Measurements from ENCODE around the gene SERPINA12. TPM values are rescaled to one million over a fixed set of nuclear protein-coding genes. Genes with fewer than 3 reads are reported as not detected.

SERPINA12 gene
- total and polyA plus RNA-seq, 5 donors, result not detected

GRCh38 chr14:94473666-94474410 is 35.4 kb downstream of the SERPINA12 start:
- no peak for ATAC-seq
- WGBS, result 81% methylated on average over 16 of the region's 16 CpGs
- no peak for DNase-seq
- Histone ChIP-seq H3K4me1 (ENCODE audit: control insufficient read depth, insufficient read depth, low read length) (no peaks in the 10 kb centered on the region), H3K4me3 (ENCODE audit: low read length) (no peak overlapping the region), H3K9me3 (ENCODE audit: control insufficient read depth, low read length) (no peaks in the 10 kb centered on the region), H3K27ac (ENCODE audit: low read length) (no peak overlapping the region), H3K27me3 (ENCODE audit: control insufficient read depth, insufficient read depth) (no peaks in the 10 kb centered on the region)
- intact Hi-C loops (cut with DNase I), result no loop called here

DNA sequence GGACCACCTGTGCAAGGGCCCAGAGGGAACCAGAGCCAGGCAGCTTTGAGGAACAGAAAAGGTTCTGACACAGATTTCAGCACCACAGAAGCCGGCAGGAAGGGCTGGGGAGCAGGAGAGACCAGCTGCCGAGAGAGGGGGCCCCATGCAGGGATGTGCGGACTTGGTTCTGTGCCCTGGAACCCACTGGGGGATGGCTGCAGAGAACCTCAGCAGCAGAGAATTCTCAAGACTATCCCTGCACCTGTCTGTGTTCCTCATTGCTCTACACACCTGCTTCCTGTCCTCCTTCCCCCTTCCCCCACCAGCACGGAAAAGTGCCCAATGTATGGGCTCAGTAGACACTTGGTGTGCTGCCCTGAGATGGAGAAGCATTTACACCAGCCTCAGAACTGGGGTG is 36.4 kb downstream of the SERPINA12 start:
- Histone ChIP-seq H3K4me1 (ENCODE audit: control insufficient read depth, insufficient read depth, low read length) (no peaks in the 10 kb centered on the region), H3K9me3 (ENCODE audit: control insufficient read depth, low read length) (no peaks in the 10 kb centered on the region), H3K27me3 (ENCODE audit: control insufficient read depth, insufficient read depth) (no peaks in the 10 kb centered on the region), H3K27ac (ENCODE audit: low read length) (no peak overlapping the region), H3K4me3 (ENCODE audit: low read length) (no peak overlapping the region)
- no peak for ATAC-seq
- intact Hi-C loops (cut with DNase I), result no loop called here
- WGBS, result 59% methylated on average over 4 of the region's 4 CpGs
- DNase-seq, result no peak

GRCh38 chr14:94471045-94471444 is 38.2 kb downstream of the SERPINA12 start:
- Histone ChIP-seq H3K27me3 (ENCODE audit: control insufficient read depth, insufficient read depth) (no peaks in the 10 kb centered on the region), H3K4me3 (ENCODE audit: low read length) (no peak overlapping the region)

GRCh38 chr14:94470311-94470710 is 39.0 kb downstream of the SERPINA12 start:
- intact Hi-C loops (cut with DNase I), result no loop called here
- no peaks in the 10 kb centered on the region for H3K9me3 ChIP-seq (ENCODE audit: control insufficient read depth, low read length)
- H3K4me1 ChIP-seq (ENCODE audit: control insufficient read depth, insufficient read depth, low read length), result no peaks in the 10 kb centered on the region
- ATAC-seq, result no peak
- H3K27ac ChIP-seq (ENCODE audit: low read length), result no peak overlapping the region
- H3K4me3 ChIP-seq (ENCODE audit: low read length), result no peak overlapping the region
- 52% methylated on average over 2 of the region's 2 CpGs for WGBS
- H3K27me3 ChIP-seq (ENCODE audit: control insufficient read depth, insufficient read depth), result no peaks in the 10 kb centered on the region
- DNase-seq, result no peak

More at GRCh38 chr14:94471045-94471444, 38.2 kb downstream of the SERPINA12 start:
- 93% methylated on average over 2 of the region's 2 CpGs for WGBS
- no peaks in the 10 kb centered on the region for H3K9me3 ChIP-seq (ENCODE audit: control insufficient read depth, low read length)
- DNase-seq (no peak), ATAC-seq (no peak)
- intact Hi-C loops (cut with DNase I), result no loop called here
- H3K27ac ChIP-seq (ENCODE audit: low read length), result no peak overlapping the region
- H3K4me1 ChIP-seq (ENCODE audit: control insufficient read depth, insufficient read depth, low read length), result no peaks in the 10 kb centered on the region

GRCh38 chr14:94469261-94469660 is 40.0 kb downstream of the SERPINA12 start:
- WGBS, result 78% methylated on average over 3 of the region's 3 CpGs
- DNase-seq (no peak), ATAC-seq (no peak)
- no peak overlapping the region for H3K27ac ChIP-seq (ENCODE audit: low read length)
- intact Hi-C loops (cut with DNase I), result no loop called here
- H3K27me3 ChIP-seq (ENCODE audit: control insufficient read depth, insufficient read depth), result no peaks in the 10 kb centered on the region
- H3K4me3 ChIP-seq (ENCODE audit: low read length), result no peak overlapping the region
- H3K4me1 ChIP-seq (ENCODE audit: control insufficient read depth, insufficient read depth, low read length), result no peaks in the 10 kb centered on the region
- H3K9me3 ChIP-seq (ENCODE audit: control insufficient read depth, low read length), result no peaks in the 10 kb centered on the region

- no peaks in the 10 kb centered on the region for H3K9me3 ChIP-seq (ENCODE audit: control insufficient read depth, low read length)
- H3K27ac ChIP-seq (ENCODE audit: low read length), result no peak overlapping the region
- no peak overlapping the region for H3K4me3 ChIP-seq (ENCODE audit: low read length)
- WGBS, result 81% methylated on average over 4 of the region's 4 CpGs
- intact Hi-C loops (cut with DNase I), result no loop called here
- no peaks in the 10 kb centered on the region for H3K4me1 ChIP-seq (ENCODE audit: control insufficient read depth, insufficient read depth, low read length)
- DNase-seq (no peak), ATAC-seq (no peak)
- H3K27me3 ChIP-seq (ENCODE audit: control insufficient read depth, insufficient read depth), result no peaks in the 10 kb centered on the region
Observed at GRCh38 chr14:94467728-94468520, 41.3 kb downstream of the SERPINA12 start.

DNA sequence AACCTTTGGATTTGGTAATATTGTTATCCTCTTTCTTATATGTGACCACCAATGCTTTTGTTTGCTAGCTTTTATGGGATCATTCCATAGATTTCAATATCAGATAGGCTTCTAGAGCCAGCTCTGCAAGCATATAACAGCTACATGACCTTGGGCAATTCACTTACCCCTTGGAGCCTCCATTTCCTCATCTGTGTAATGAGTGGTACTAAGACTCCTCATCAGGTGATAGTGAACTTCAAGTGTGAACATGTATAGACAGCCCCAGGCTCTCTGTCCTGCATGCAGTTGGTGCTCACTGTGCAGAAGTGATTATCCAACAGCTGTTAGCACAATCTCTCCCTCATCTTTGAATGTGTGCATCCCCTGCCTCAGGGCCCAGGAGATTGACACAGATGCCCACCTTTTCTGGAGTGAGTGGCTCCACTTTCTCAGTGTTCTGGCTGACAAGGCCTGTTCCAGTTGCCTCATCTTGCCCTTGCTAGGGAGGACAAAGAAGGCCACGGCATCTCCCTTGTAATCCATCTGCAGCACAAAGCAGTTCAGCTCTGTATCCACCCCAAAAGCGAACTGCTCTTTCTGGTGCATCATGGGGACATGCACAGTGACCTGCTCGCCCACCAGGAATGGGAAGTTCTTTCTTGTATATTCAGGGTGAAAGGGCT is 42.4 kb downstream of the SERPINA12 start:
- Histone ChIP-seq H3K4me1 (ENCODE audit: control insufficient read depth, insufficient read depth, low read length) (no peaks in the 10 kb centered on the region), H3K27me3 (ENCODE audit: control insufficient read depth, insufficient read depth) (no peaks in the 10 kb centered on the region), H3K4me3 (ENCODE audit: low read length) (no peak overlapping the region), H3K9me3 (ENCODE audit: control insufficient read depth, low read length) (no peaks in the 10 kb centered on the region), H3K27ac (ENCODE audit: low read length) (no peak overlapping the region)
- intact Hi-C loops (cut with DNase I), result no loop called here
- WGBS, result 65% methylated on average over 3 of the region's 3 CpGs
- ATAC-seq (no peak), DNase-seq (no peak)

DNA sequence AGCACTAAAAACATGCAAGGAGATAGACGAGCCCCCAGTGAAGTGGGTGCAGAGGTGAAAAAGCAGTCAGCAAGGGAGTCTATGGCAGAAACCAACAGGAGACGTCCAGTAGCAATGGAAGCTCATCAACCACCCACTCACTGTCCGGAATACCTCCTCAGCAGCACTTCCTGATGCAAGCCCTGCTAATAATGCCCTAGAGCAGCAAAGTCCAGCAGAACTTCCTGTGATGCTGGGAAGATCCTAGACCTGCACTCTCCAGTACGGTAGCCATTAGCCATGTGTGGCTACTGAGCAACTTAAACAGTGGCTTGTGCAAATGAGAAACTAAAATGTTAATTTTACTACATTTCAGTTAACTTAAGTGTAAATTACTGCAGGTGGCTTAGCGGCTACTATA is 44.2 kb downstream of the SERPINA12 start:
- intact Hi-C loops (cut with DNase I), result no loop called here
- ATAC-seq (no peak), DNase-seq (no peak)
- WGBS, result 79% methylated on average over 5 of the region's 5 CpGs
- Histone ChIP-seq H3K4me1 (ENCODE audit: control insufficient read depth, insufficient read depth, low read length) (no peaks in the 10 kb centered on the region), H3K4me3 (ENCODE audit: low read length) (no peak overlapping the region), H3K27ac (ENCODE audit: low read length) (no peak overlapping the region), H3K9me3 (ENCODE audit: control insufficient read depth, low read length) (no peaks in the 10 kb centered on the region), H3K27me3 (ENCODE audit: control insufficient read depth, insufficient read depth) (no peaks in the 10 kb centered on the region)

DNA sequence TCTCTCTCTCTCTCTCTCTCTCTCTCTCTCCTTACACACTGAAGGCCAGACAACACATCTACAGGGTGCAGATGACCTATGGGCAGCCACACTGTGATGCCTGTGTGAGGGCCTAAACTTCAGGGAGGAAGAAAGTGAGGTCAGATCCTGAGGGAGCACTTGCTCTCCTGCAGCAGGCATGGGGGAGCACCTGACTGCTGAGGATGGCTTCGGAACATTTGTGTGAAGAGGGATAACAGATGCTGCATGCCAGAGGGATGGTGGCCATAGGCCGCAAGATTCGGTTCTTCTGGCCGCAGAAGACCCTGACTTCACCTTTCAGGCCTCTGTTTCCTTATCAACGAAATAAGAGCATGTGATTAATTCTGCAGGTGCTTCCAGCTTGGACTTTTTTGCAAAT is 45.0 kb downstream of the SERPINA12 start:
- Histone ChIP-seq H3K4me3 (ENCODE audit: low read length) (no peak overlapping the region), H3K4me1 (ENCODE audit: control insufficient read depth, insufficient read depth, low read length) (no peaks in the 10 kb centered on the region), H3K27me3 (ENCODE audit: control insufficient read depth, insufficient read depth) (no peaks in the 10 kb centered on the region), H3K9me3 (ENCODE audit: control insufficient read depth, low read length) (no peaks in the 10 kb centered on the region), H3K27ac (ENCODE audit: low read length) (no peak overlapping the region)
- intact Hi-C loops (cut with DNase I), result no loop called here
- DNase-seq (no peak), ATAC-seq (no peak)
- WGBS, result 86% methylated on average over 5 of the region's 5 CpGs

DNA sequence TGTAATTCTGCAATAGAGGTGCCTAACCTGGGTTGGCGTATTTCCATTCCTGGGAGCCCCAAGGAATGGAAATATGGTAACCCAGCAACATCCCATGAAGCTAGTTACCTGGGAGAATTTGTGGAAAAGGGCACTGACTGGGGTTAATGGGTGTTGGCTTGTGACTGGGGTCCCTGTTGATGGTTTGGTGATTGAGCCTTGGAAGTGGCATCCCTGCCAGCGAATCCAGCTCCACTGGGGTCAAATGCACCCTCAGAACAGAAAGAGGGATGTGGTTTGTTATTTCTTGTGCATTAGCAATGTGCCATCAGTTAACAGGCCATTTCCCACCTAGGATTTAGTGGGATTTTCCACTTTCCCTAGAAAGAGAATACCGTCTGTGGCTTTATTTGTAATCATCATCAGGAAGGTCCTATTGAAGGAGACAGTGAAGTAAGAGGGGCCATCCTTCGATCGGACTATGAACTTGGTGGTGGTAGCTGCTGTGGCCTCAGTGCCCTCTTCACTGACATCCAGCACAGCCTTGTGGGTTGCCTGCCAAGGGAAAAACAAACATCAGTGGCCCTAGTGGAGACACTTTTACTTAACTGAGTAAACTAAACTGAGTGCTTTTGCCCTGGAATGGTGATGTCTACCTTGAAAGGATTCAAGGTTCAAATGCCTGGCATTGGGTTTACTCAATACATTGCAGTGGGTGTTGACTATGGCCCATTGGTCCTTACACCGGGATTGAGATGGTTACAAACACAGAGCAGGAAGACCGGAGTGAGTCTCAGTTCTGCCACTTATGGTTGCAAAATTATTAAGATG is 46.3 kb downstream of the SERPINA12 start:
- Histone ChIP-seq H3K27me3 (ENCODE audit: control insufficient read depth, insufficient read depth) (no peaks in the 10 kb centered on the region), H3K4me3 (ENCODE audit: low read length) (no peak overlapping the region), H3K4me1 (ENCODE audit: control insufficient read depth, insufficient read depth, low read length) (no peaks in the 10 kb centered on the region), H3K9me3 (ENCODE audit: control insufficient read depth, low read length) (no peaks in the 10 kb centered on the region), H3K27ac (ENCODE audit: low read length) (no peak overlapping the region)
- DNase-seq (no peak), ATAC-seq (no peak)
- 84% methylated on average over 7 of the region's 7 CpGs for WGBS
- intact Hi-C loops (cut with DNase I), result no loop called here
